Adrenal gland (tissue), 5 donors: ENCODE measurements around the gene TGFA.

ENCODE experiments used
- POLR2A ChIP-seq, 2 donors: fragments of 450-650 bp; IDR thresholded peaks; one replicate each; pipeline ENCODE4 v1.6.1; 2017; ENCODE audit warnings: antibody characterized with exemption in 2 of 2, mild to moderate bottlenecking in 2 of 2, moderate library complexity in 1 of 2
- TF ChIP-seq, protein P1 (sequence below), 6 experiments: fragments of 450-650 bp in 4 of 6; fragments of 200-600 bp in 2 of 6; sonication (generic) in 1 of 6; IDR thresholded peaks; 1 replicate in 5 of 6; 2 replicates in 1 of 6; pipeline versions ENCODE4 v1.5.1 to v1.8.0; 2016 to 2021; ENCODE audit warnings: antibody characterized with exemption in 6 of 6, mild to moderate bottlenecking in 2 of 6, moderate library complexity in 1 of 6
- donor health status: DM: no; HTN: no; CAD: no.

GRCh38 chr2:70463581-70463980 is 90.0 kb downstream of the TGFA start:
- TF ChIP-seq, protein P1, sequence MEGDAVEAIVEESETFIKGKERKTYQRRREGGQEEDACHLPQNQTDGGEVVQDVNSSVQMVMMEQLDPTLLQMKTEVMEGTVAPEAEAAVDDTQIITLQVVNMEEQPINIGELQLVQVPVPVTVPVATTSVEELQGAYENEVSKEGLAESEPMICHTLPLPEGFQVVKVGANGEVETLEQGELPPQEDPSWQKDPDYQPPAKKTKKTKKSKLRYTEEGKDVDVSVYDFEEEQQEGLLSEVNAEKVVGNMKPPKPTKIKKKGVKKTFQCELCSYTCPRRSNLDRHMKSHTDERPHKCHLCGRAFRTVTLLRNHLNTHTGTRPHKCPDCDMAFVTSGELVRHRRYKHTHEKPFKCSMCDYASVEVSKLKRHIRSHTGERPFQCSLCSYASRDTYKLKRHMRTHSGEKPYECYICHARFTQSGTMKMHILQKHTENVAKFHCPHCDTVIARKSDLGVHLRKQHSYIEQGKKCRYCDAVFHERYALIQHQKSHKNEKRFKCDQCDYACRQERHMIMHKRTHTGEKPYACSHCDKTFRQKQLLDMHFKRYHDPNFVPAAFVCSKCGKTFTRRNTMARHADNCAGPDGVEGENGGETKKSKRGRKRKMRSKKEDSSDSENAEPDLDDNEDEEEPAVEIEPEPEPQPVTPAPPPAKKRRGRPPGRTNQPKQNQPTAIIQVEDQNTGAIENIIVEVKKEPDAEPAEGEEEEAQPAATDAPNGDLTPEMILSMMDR (IDR thresholded peaks at IDR 0.05): no peak
- no peak for TF ChIP-seq POLR2A (IDR thresholded peaks at IDR 0.05)
